MCF 10A (cell line): ENCODE data around the gene AADAC. TPM values are rescaled to one million over a fixed set of nuclear protein-coding genes. Genes with fewer than 3 reads are reported as not detected.

Experiments used
- BruUV-seq: library from RNA; stranded (reverse); fragments of 400-500 nt; replicated peaks from 2 replicates; lab custom pipeline; 2021; lab: Mats Ljungman, UMichigan
- CTCF ChIA-PET: fragments of 300-600 bp; sonication (Branson Sonifier 250); formaldehyde crosslinking; extraction: SDS; loops from one replicate; lab custom pipeline; 2021; ENCODE audit warnings: antibody characterized with exemption, inconsistent platforms; lab: Yijun Ruan, JAX
- POLR2A ChIA-PET: fragments of 300-600, 350-650 bp; sonication (Branson Sonifier 250); formaldehyde crosslinking; extraction: SDS; loops from one replicate; lab custom pipeline; 2020; ENCODE audit warnings: antibody characterized with exemption, inconsistent platforms; lab: Yijun Ruan, JAX
- DNase-seq: peaks from one replicate; pipeline ENCODE4 v3.0.0-alpha.2; 2018; ENCODE audit not compliant: unreplicated experiment
- H3K27ac Mint-ChIP-seq: one replicate; pipeline ENCODE4 v1.8.0; 2022; ENCODE audit warnings: mild to moderate bottlenecking, low read depth, mixed read lengths; ENCODE audit not compliant: unreplicated experiment
- H3K27me3 Mint-ChIP-seq: one replicate; pipeline ENCODE4 v1.8.0; 2022; ENCODE audit warnings: mixed read lengths; ENCODE audit not compliant: insufficient read depth, unreplicated experiment
- H3K36me3 Mint-ChIP-seq: one replicate; pipeline ENCODE4 v1.8.0; 2022; ENCODE audit warnings: mild to moderate bottlenecking, moderate library complexity, mixed read lengths; ENCODE audit not compliant: insufficient read depth, unreplicated experiment
- H3K4me1 Mint-ChIP-seq: one replicate; pipeline ENCODE4 v1.8.0; 2022; ENCODE audit warnings: mixed read lengths; ENCODE audit not compliant: insufficient read depth, unreplicated experiment
- H3K4me3 Mint-ChIP-seq: one replicate; pipeline ENCODE4 v1.8.0; 2022; ENCODE audit warnings: mild to moderate bottlenecking, moderate library complexity, mixed read lengths; ENCODE audit not compliant: unreplicated experiment
- H3K9me3 Mint-ChIP-seq: one replicate; pipeline ENCODE4 v1.8.0; 2022; ENCODE audit warnings: mixed read lengths; ENCODE audit not compliant: unreplicated experiment
- intact Hi-C: fragments of 100-400 bp; cut with micrococcal nuclease; formaldehyde crosslinking; loops from 2 replicates; pipeline ENCODE4 v1.14.1; 2022
- total RNA-seq: library from RNA; stranded (reverse); gene quantifications from 2 replicates; pipeline ENCODE4 v1.2.3, GENCODE V29; 2022
- TF ChIP-seq, protein P1 (sequence below): fragments of 200-600 bp; IDR thresholded peaks from one replicate; pipeline ENCODE4 v1.8.0; 2022; ENCODE audit warnings: antibody characterized with exemption, mild to moderate bottlenecking; ENCODE audit not compliant: unreplicated experiment

AADAC gene
- total RNA-seq, 1 experiment from 2014 or later, result not detected

DNA sequence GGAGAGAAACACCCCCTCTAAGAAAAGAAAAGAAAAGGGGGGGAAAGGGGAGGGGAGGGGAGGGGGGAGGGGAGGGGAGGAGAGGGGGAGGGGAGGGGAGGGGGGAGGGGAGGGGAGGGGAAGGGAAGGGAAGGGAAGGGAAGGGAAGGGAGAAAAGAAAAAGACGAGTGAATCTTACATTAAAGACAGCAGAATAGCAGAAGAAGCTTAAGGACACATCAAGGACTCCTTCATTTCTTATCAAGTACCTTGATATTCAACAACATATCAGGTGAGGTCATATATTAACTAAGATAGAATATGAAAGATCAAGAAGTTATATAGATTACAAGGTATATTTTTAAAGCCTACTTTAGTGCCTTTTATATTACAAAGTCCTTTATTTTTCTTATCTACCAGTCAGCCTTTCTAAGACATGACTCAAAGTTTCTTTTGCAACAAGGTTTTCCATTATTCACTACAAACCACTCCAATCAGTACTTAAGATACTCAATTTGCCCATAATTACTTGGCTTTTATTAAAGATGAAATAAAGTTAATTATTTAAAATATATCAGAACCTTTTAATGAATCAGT, 17.7 kb upstream of the AADAC start:
- H3K27ac Mint-ChIP-seq, result no peak overlapping the region
- H3K4me1 Mint-ChIP-seq, result no peaks in the 10 kb centered on the region
- DNase-seq, result no peak
- no peaks in the 10 kb centered on the region for H3K36me3 Mint-ChIP-seq
- BruUV-seq, result no TSS peak
- CTCF ChIA-PET, result no interaction called here
- POLR2A ChIA-PET, result no interaction called here
- H3K9me3 Mint-ChIP-seq, result no peaks in the 10 kb centered on the region
- TF ChIP-seq, protein P1, sequence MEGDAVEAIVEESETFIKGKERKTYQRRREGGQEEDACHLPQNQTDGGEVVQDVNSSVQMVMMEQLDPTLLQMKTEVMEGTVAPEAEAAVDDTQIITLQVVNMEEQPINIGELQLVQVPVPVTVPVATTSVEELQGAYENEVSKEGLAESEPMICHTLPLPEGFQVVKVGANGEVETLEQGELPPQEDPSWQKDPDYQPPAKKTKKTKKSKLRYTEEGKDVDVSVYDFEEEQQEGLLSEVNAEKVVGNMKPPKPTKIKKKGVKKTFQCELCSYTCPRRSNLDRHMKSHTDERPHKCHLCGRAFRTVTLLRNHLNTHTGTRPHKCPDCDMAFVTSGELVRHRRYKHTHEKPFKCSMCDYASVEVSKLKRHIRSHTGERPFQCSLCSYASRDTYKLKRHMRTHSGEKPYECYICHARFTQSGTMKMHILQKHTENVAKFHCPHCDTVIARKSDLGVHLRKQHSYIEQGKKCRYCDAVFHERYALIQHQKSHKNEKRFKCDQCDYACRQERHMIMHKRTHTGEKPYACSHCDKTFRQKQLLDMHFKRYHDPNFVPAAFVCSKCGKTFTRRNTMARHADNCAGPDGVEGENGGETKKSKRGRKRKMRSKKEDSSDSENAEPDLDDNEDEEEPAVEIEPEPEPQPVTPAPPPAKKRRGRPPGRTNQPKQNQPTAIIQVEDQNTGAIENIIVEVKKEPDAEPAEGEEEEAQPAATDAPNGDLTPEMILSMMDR, result no peak
- intact Hi-C loops, result no loop called here
- H3K4me3 Mint-ChIP-seq, result no peak overlapping the region
- H3K27me3 Mint-ChIP-seq, result no peaks in the 10 kb centered on the region

GRCh38 chr3:151798466-151798865, 15.4 kb upstream of the AADAC start:
- no peaks in the 10 kb centered on the region for H3K9me3 Mint-ChIP-seq
- no peaks in the 10 kb centered on the region for H3K4me1 Mint-ChIP-seq
- BruUV-seq, result no TSS peak
- no peak overlapping the region for H3K4me3 Mint-ChIP-seq
- H3K27me3 Mint-ChIP-seq, result no peaks in the 10 kb centered on the region
- CTCF ChIA-PET, result no interaction called here
- no peaks in the 10 kb centered on the region for H3K36me3 Mint-ChIP-seq
- TF ChIP-seq, protein P1, result no peak
- intact Hi-C loops, result no loop called here
- no peak for DNase-seq
- no peak overlapping the region for H3K27ac Mint-ChIP-seq
- POLR2A ChIA-PET, result no interaction called here

GRCh38 chr3:151800431-151800830, 13.5 kb upstream of the AADAC start:
- intact Hi-C loops, result no loop called here
- ChIA-PET CTCF (interaction anchor here (0.6 to 1.0 kb wide), 4 partner anchors 23 to 363 kb away, joined by 3 to 5 read pairs (median 4); no protein-coding TSS in a partner anchor), POLR2A (interaction anchor here (0.5 to 1.0 kb wide), 3 partner anchors 12 to 33 kb away, joined by 3 read pairs; no protein-coding TSS in a partner anchor)
- TF ChIP-seq, protein P1, result no peak
- DNase-seq, result no peak
- no peaks in the 10 kb centered on the region for H3K36me3 Mint-ChIP-seq
- no peak overlapping the region for H3K27ac Mint-ChIP-seq
- H3K27me3 Mint-ChIP-seq, result no peaks in the 10 kb centered on the region
- BruUV-seq, result no TSS peak
- H3K9me3 Mint-ChIP-seq, result no peaks in the 10 kb centered on the region
- no peaks in the 10 kb centered on the region for H3K4me1 Mint-ChIP-seq
- no peak overlapping the region for H3K4me3 Mint-ChIP-seq

GRCh38 chr3:151804267-151804666, 9.6 kb upstream of the AADAC start:
- intact Hi-C loops, result no loop called here
- no TSS peak for BruUV-seq
- H3K4me1 Mint-ChIP-seq, result no peaks in the 10 kb centered on the region
- peaks cover 12% of the 10 kb centered on the region for H3K9me3 Mint-ChIP-seq
- DNase-seq, result no peak
- no peaks in the 10 kb centered on the region for H3K27me3 Mint-ChIP-seq
- POLR2A ChIA-PET, result interaction anchor here (0.7 to 1.2 kb wide), 2 partner anchors 10 to 428 kb away, joined by 5 to 6 read pairs; partner anchors contain the start of gene AADAC
- no peak overlapping the region for H3K4me3 Mint-ChIP-seq
- no peaks in the 10 kb centered on the region for H3K36me3 Mint-ChIP-seq
- CTCF ChIA-PET, result interaction anchor here (1.0 to 1.4 kb wide), 2 partner anchors 336 to 365 kb away, joined by 3 to 4 read pairs; no protein-coding TSS in a partner anchor
- no peak overlapping the region for H3K27ac Mint-ChIP-seq
- TF ChIP-seq, protein P1, result no peak
